Glutamatergic neuron (in vitro differentiated cells): Measurements from ENCODE around the gene DYNLT1. TPM values are rescaled to one million over a fixed set of nuclear protein-coding genes. Genes with fewer than 3 reads are reported as not detected.

Experiments
- DNase-seq: peaks from one replicate; pipeline ENCODE4 v3.0.0; 2022
- H3K27ac Mint-ChIP-seq: one replicate; pipeline ENCODE4 v1.8.0; 2020; ENCODE audit warnings: mild to moderate bottlenecking, mixed read lengths, inconsistent platforms; ENCODE audit not compliant: unreplicated experiment
- H3K27me3 Mint-ChIP-seq: one replicate; pipeline ENCODE4 v1.8.0; 2020; ENCODE audit warnings: mild to moderate bottlenecking, moderate library complexity, mixed read lengths, inconsistent platforms; ENCODE audit not compliant: unreplicated experiment
- H3K36me3 Mint-ChIP-seq: one replicate; pipeline ENCODE4 v1.8.0; 2020; ENCODE audit warnings: mild to moderate bottlenecking, mixed read lengths, inconsistent platforms; ENCODE audit not compliant: unreplicated experiment
- H3K4me1 Mint-ChIP-seq: one replicate; pipeline ENCODE4 v1.8.0; 2020; ENCODE audit warnings: mild to moderate bottlenecking, low read depth, mixed read lengths, inconsistent platforms; ENCODE audit not compliant: unreplicated experiment
- H3K4me3 Mint-ChIP-seq: one replicate; pipeline ENCODE4 v1.8.0; 2020; ENCODE audit warnings: mild to moderate bottlenecking, mixed read lengths, inconsistent platforms; ENCODE audit not compliant: unreplicated experiment
- H3K9me3 Mint-ChIP-seq: one replicate; pipeline ENCODE4 v1.8.0; 2020; ENCODE audit warnings: mild to moderate bottlenecking, moderate library complexity, mixed read lengths, inconsistent platforms; ENCODE audit not compliant: unreplicated experiment
- CTCF ChIP-seq: fragments of 200-600 bp; sonication (generic); IDR thresholded peaks from one replicate; pipeline ENCODE4 v1.5.0; 2021; ENCODE audit not compliant: partially characterized antibody, unreplicated experiment
- total RNA-seq: library from RNA; stranded (reverse); fragmentation: NEBNext Ultra II Directional; extraction: Animal tissue kit (Norgen Biotek cat#: 25700); gene quantifications from one replicate; pipeline ENCODE4 v1.2.1, GENCODE V29; 2021; ENCODE audit not compliant: unreplicated experiment

The DYNLT1 gene
- total RNA-seq, 1 donor from 2014 or later: 261 TPM

GRCh38 chr6:158599635-158600034 is 44.9 kb downstream of the DYNLT1 start:
- no peak for DNase-seq
- peaks cover 57% of the 10 kb centered on the region for H3K4me1 Mint-ChIP-seq
- TF ChIP-seq CTCF: no peak
- no peak overlapping the region for H3K4me3 Mint-ChIP-seq
- H3K36me3 Mint-ChIP-seq: no peaks in the 10 kb centered on the region
- peaks cover 15% of the 10 kb centered on the region for H3K27me3 Mint-ChIP-seq
- H3K9me3 Mint-ChIP-seq: peaks cover 18% of the 10 kb centered on the region
- peak overlapping the region; percentile 84 for H3K27ac Mint-ChIP-seq

DNA sequence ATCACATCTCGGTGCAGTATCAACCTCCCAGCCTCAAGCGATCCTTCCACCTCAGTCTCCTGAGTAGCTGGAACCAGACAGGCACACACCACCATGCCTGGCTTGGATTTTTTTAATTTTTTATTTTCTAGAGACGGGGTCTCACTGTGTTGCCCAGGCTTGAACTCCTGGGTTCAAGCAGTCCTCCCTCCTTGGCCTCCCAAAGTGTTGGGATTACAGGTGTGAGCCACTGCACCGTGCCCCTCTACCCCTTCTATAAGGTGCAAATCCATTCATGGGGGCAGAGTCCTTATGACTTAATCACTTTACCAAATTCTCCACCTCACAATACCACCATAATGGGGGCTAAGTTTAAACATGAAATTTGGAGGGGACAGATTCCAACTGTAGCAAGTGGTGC is 47.0 kb downstream of the DYNLT1 start:
- Mint-ChIP-seq H3K9me3 (peaks cover 20% of the 10 kb centered on the region), H3K36me3 (no peaks in the 10 kb centered on the region), H3K4me3 (peak overlapping the region; percentile 76), H3K4me1 (peaks cover 55% of the 10 kb centered on the region), H3K27me3 (peaks cover 14% of the 10 kb centered on the region), H3K27ac (peak overlapping the region; percentile 99)
- DNase-seq: no peak
- no peak for TF ChIP-seq CTCF

- peaks cover 17% of the 10 kb centered on the region for H3K9me3 Mint-ChIP-seq
- TF ChIP-seq CTCF: no peak
- H3K27ac Mint-ChIP-seq: peak overlapping the region; percentile 99
- H3K4me1 Mint-ChIP-seq: peaks cover 57% of the 10 kb centered on the region
- H3K27me3 Mint-ChIP-seq: peaks cover 14% of the 10 kb centered on the region
- peak overlapping the region; percentile 74 for H3K4me3 Mint-ChIP-seq
- H3K36me3 Mint-ChIP-seq: no peaks in the 10 kb centered on the region
- DNase-seq: peak; percentile 69
Measured at GRCh38 chr6:158596861-158597260, 47.7 kb downstream of the DYNLT1 start.

DNA sequence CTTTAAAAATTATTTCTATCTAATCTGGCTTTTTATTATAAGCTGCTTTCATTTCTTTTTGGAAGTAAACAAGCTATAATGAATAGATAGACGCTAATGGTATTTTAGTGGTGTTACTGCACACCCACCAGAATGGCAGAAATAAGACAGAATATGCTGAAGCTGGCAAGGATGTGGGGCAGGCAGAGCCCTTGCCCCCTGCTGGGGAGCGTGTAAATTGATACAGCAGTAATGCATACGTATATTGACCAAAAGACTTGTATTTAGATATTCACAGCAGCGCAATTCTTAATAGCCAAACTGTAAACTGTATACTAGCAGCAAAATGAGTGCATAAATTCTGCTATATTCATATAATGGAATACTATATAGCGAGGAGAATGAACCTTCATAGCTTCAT is 49.3 kb downstream of the DYNLT1 start:
- peak; percentile 29 for TF ChIP-seq CTCF
- Mint-ChIP-seq H3K9me3 (peaks cover 22% of the 10 kb centered on the region), H3K36me3 (peaks cover 6% of the 10 kb centered on the region), H3K4me1 (peaks cover 73% of the 10 kb centered on the region), H3K27ac (peak overlapping the region; percentile 92), H3K27me3 (peaks cover 18% of the 10 kb centered on the region), H3K4me3 (no peak overlapping the region)
- DNase-seq: no peak

DNA sequence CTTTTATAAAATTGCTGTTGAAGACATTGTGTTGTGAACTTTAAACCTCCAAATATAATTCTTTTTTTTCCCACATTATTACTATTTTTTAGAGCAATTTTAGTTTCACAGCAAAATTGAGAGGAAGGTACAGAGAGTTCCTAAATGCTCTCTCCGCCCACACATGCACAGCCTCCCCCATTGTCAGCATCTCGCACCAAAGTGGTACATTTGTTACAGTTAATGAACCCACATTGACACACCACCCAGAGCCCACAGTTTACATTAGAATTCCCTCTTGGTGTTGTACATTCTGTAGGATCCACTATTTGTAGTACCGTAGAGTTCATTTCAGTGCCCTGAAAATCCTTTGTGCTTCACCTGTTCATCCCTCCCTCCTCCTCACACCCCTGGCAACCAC is 50.9 kb downstream of the DYNLT1 start:
- Mint-ChIP-seq H3K27me3 (peaks cover 14% of the 10 kb centered on the region), H3K9me3 (peaks cover 24% of the 10 kb centered on the region), H3K36me3 (peaks cover 6% of the 10 kb centered on the region), H3K27ac (peak overlapping the region; percentile 76), H3K4me1 (peaks cover 78% of the 10 kb centered on the region), H3K4me3 (peak overlapping the region; percentile 50)
- no peak for TF ChIP-seq CTCF
- DNase-seq: no peak
